ENCODE data around the gene POLD3.

GRCh38 chr11:74550991-74551753 lies 41.2 kb upstream of the POLD3 start:
- TF ChIP-seq CTCF (IDR thresholded peaks at IDR 0.05), result no peak
- no peak for TF ChIP-seq POLR2A (IDR thresholded peaks at IDR 0.05)

All from thyroid gland (tissue), 4 donors.